ENCODE measurements around the gene NUP153.

GRCh38 chr6:17599877-17600526 lies 106.7 kb downstream of the NUP153 start, which contains the start of gene FAM8A1:
- TF ChIP-seq, protein P1, sequence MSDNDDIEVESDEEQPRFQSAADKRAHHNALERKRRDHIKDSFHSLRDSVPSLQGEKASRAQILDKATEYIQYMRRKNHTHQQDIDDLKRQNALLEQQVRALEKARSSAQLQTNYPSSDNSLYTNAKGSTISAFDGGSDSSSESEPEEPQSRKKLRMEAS (IDR thresholded peaks at IDR 0.05; ENCODE audit: low read depth, low read length) = 0 out of 2 replicates have a peak, but pooled peaks have one; percentile 22
- TF ChIP-seq CTCF (IDR thresholded peaks at IDR 0.05; ENCODE audit: low read depth, low read length) (no peak), MYC (IDR thresholded peaks at IDR 0.05; ENCODE audit: low read depth, low read length) (no peak)

Measured in NB4 (cell line).